IMR-90 (cell line): Measurements from ENCODE around the gene HMGN2. TPM values are rescaled to one million over a fixed set of nuclear protein-coding genes. Genes with fewer than 3 reads are reported as not detected.

ENCODE experiments used
- ATAC-seq: fragments of 200-7000 bp; cut with Tn5 transposase; 2 replicates; pipeline ENCODE4 v1.9.1; 2020; ENCODE audit warnings: low read depth, mild to moderate bottlenecking, moderate library complexity
- Bru-seq: library from RNA; stranded (reverse); fragments of 400-500 nt; gene quantifications from one replicate; lab custom pipeline; 2021; lab: Mats Ljungman, UMichigan
- BruChase-seq, 2 experiments: library from RNA; stranded (reverse); fragments of 400-500 nt; gene quantifications; one replicate each; lab custom pipeline; 2021; lab: Mats Ljungman, UMichigan
- BruUV-seq: library from RNA; stranded (reverse); fragments of 400-500 nt; replicated peaks from 2 replicates; lab custom pipeline; 2021; lab: Mats Ljungman, UMichigan
- CTCF ChIA-PET: fragments of 300-600 bp; formaldehyde crosslinking; extraction: SDS; loops from one replicate; lab custom pipeline; 2021; ENCODE audit warnings: antibody characterized with exemption; lab: Yijun Ruan, JAX
- POLR2A ChIA-PET: fragments of 300-600 bp; sonication (Branson Sonifier 250); formaldehyde crosslinking; loops from one replicate; lab custom pipeline; 2022; ENCODE audit warnings: antibody characterized with exemption; ENCODE audit not compliant: unreplicated experiment; lab: Charles Lee
- DNase-seq: peaks from one replicate; pipeline ENCODE4 v3.0.0; 2013
- H2AFZ ChIP-seq: replicated peaks from 2 replicates; pipeline ENCODE3; 2013; ENCODE audit warnings: low read length, mild to moderate bottlenecking; ENCODE audit not compliant: poor library complexity
- H2AK5ac ChIP-seq: 2 replicates; pipeline ENCODE4 v1.6.1; 2013; ENCODE audit warnings: low read depth, low read length, inconsistent platforms
- H2AK9ac ChIP-seq: replicated peaks from 2 replicates; pipeline ENCODE3; 2013; ENCODE audit warnings: mild to moderate bottlenecking, low read depth, low read length, moderate library complexity; ENCODE audit not compliant: poor library complexity
- H2BK120ac ChIP-seq: 2 replicates; pipeline ENCODE4 v1.6.1; 2013; ENCODE audit warnings: low read depth, low read length, inconsistent platforms
- H2BK15ac ChIP-seq: 3 replicates; pipeline ENCODE4 v1.6.1; 2013; ENCODE audit warnings: low read depth, low read length, inconsistent platforms
- H2BK20ac ChIP-seq: 2 replicates; pipeline ENCODE4 v1.6.1; 2013; ENCODE audit warnings: low read depth, mild to moderate bottlenecking, inconsistent platforms, low read length, moderate library complexity
- H2BK5ac ChIP-seq: 2 replicates; pipeline ENCODE4 v1.6.1; 2013; ENCODE audit warnings: mild to moderate bottlenecking, low read depth, low read length, inconsistent platforms; ENCODE audit not compliant: poor library complexity, severe bottlenecking
- H3K14ac ChIP-seq: replicated peaks from 2 replicates; pipeline ENCODE4 v1.6.1; 2013; ENCODE audit warnings: low read depth, low read length, inconsistent platforms
- H3K18ac ChIP-seq: 2 replicates; pipeline ENCODE4 v1.6.1; 2013; ENCODE audit warnings: low read depth, low read length, control low read depth
- H3K23ac ChIP-seq: 2 replicates; pipeline ENCODE4 v1.6.1; 2013; ENCODE audit warnings: low read depth, low read length, inconsistent platforms
- H3K27ac ChIP-seq: 2 replicates; pipeline ENCODE4 v1.5.1; 2013; ENCODE audit warnings: mild to moderate bottlenecking, control low read depth, low read length; ENCODE audit not compliant: insufficient read depth
- H3K27me3 ChIP-seq: 2 replicates; pipeline ENCODE4 v1.6.1; 2013; ENCODE audit warnings: low read length; ENCODE audit not compliant: control insufficient read depth, insufficient read depth
- H3K36me3 ChIP-seq: 2 replicates; pipeline ENCODE4 v1.6.1; 2013; ENCODE audit warnings: low read length, mixed read lengths; ENCODE audit not compliant: control insufficient read depth, insufficient read depth
- H3K4ac ChIP-seq: 2 replicates; pipeline ENCODE4 v1.6.1; 2013; ENCODE audit warnings: low read depth, low read length, inconsistent platforms
- H3K4me1 ChIP-seq: 2 replicates; pipeline ENCODE4 v1.6.1; 2013; ENCODE audit warnings: low read length, mixed read lengths; ENCODE audit not compliant: control insufficient read depth, insufficient read depth
- H3K4me2 ChIP-seq: 2 replicates; pipeline ENCODE4 v1.6.1; 2013; ENCODE audit warnings: low read depth, mild to moderate bottlenecking, control low read depth, low read length, moderate library complexity
- H3K4me3 ChIP-seq: 2 replicates; pipeline ENCODE4 v1.5.1; 2013; ENCODE audit warnings: low read depth, mild to moderate bottlenecking, control low read depth, low read length, moderate library complexity; ENCODE audit not compliant: insufficient read depth
- H3K56ac ChIP-seq: 2 replicates; pipeline ENCODE4 v1.6.1; 2013; ENCODE audit warnings: low read length, inconsistent platforms; ENCODE audit not compliant: insufficient read depth; ENCODE audit errors: extremely low read depth
- H3K79me1 ChIP-seq, 2 experiments: 2 replicates each; pipeline ENCODE4 v1.6.1; 2013; ENCODE audit warnings: low read length in 2 of 2, inconsistent platforms in 1 of 2, low read depth in 1 of 2
- H3K9ac ChIP-seq: 2 replicates; pipeline ENCODE4 v1.6.1; 2013; ENCODE audit warnings: low read depth, low read length, control low read depth
- H3K9me1 ChIP-seq: 2 replicates; pipeline ENCODE4 v1.6.1; 2013; ENCODE audit warnings: low read length, inconsistent platforms; ENCODE audit not compliant: insufficient read depth
- H3K9me3 ChIP-seq: 2 replicates; pipeline ENCODE4 v1.6.1; 2013; ENCODE audit warnings: low read length; ENCODE audit not compliant: control insufficient read depth, insufficient read depth
- H4K20me1 ChIP-seq: 2 replicates; pipeline ENCODE4 v1.6.1; 2013; ENCODE audit warnings: low read length, inconsistent platforms; ENCODE audit not compliant: insufficient read depth
- H4K5ac ChIP-seq: 2 replicates; pipeline ENCODE4 v1.6.1; 2013; ENCODE audit warnings: mild to moderate bottlenecking, low read depth, low read length, control low read depth
- H4K8ac ChIP-seq, 2 experiments: 2 replicates each; pipeline ENCODE4 v1.6.1; 2013; ENCODE audit warnings: low read depth in 2 of 2, low read length in 2 of 2, control low read depth in 1 of 2, inconsistent platforms in 1 of 2
- H4K91ac ChIP-seq: 2 replicates; pipeline ENCODE4 v1.6.1; 2013; ENCODE audit warnings: low read depth, low read length, inconsistent platforms; ENCODE audit not compliant: insufficient read depth
- NFE2L2 ChIP-seq: fragments of 150-350 bp; IDR thresholded peaks from 2 replicates; pipeline ENCODE4 v1.6.1; 2016; ENCODE audit warnings: low read depth, mild to moderate bottlenecking, low read length
- POLR2A ChIP-seq: IDR thresholded peaks from 2 replicates; pipeline ENCODE4 v1.6.1; 2012; ENCODE audit warnings: mild to moderate bottlenecking, low read depth, low read length
- SMC3 ChIP-seq: fragments of 150-350 bp; IDR thresholded peaks from 2 replicates; pipeline ENCODE4 v1.6.1; 2016; ENCODE audit warnings: low read depth, mild to moderate bottlenecking, antibody characterized with exemption, low read length, moderate library complexity
- WGBS, 2 experiments: methylation state at CpG; one replicate each; pipeline versions ENCODE4 v1.1.5 to v1.1.7; 2013; ENCODE audit warnings: missing lambda C conversion rate in 2 of 2; ENCODE audit not compliant: insufficient read length in 1 of 2; ENCODE audit errors: extremely low coverage in 2 of 2; 5-methylcytosine and 5-hydroxymethylcytosine counted together
- dilution Hi-C: fragments of 300-500 bp; cut with HindIII; formaldehyde crosslinking; loops from one replicate; pipeline ENCODE4 v1.14.3; 2018; ENCODE audit warnings: low sequenced_read_pairs; ENCODE audit not compliant: unreplicated experiment
- in situ Hi-C: fragments of 300-500 bp; cut with MboI; formaldehyde crosslinking; loops from 3 replicates; pipeline ENCODE4 v1.14.3; 2019; ENCODE audit warnings: low sequenced_read_pairs, inconsistent platforms, mixed read lengths
- intact Hi-C: fragments of 100-400 bp; cut with micrococcal nuclease; formaldehyde crosslinking; loops from 2 replicates; pipeline ENCODE4 v1.10.0; 2022
- long read RNA-seq: library from polyadenylated mRNA; unstranded; transcript quantifications from one replicate; pipeline ENCODE4 v2.0.0, GENCODE V29; 2021; ENCODE audit not compliant: unreplicated experiment
- polyA plus RNA-seq, 3 experiments: library from polyadenylated mRNA; depleted of rRNA; stranded (reverse); fragments of >200 nt; gene quantifications; 2 replicates each; pipeline ENCODE4 v1.2.3, GENCODE V29; 2012; ENCODE audit warnings: low replicate concordance in 1 of 3
- total RNA-seq: library from RNA; depleted of rRNA; stranded (reverse); fragments of >200 nt; gene quantifications from 2 replicates; pipeline ENCODE4 v1.2.3, GENCODE V29; 2012; rRNA removed
- TF ChIP-seq, protein P1 (sequence below): fragments of 150-350 bp; IDR thresholded peaks from 2 replicates; pipeline ENCODE4 v1.6.1; 2017; ENCODE audit warnings: mild to moderate bottlenecking, antibody characterized with exemption, low read length, low read depth

The HMGN2 gene
- total RNA-seq (367 and 481 TPM in 2 replicates), polyA plus RNA-seq (2012; rRNA removed) (460 and 505 TPM in 2 replicates), Bru-seq, nascent RNA (percentile 94 among the genes with signal in this experiment), BruChase-seq, experiment 1, labeled RNA remaining after a 6-hour chase (percentile 98 among the genes with signal in this experiment), BruChase-seq, experiment 2, labeled RNA remaining after a 2-hour chase (percentile 96 among the genes with signal in this experiment)
- polyA plus RNA-seq (2012; cell fraction: cytosol; rRNA removed) = 228 and 231 TPM in 2 replicates
- polyA plus RNA-seq (2012; cell fraction: nucleus; rRNA removed; ENCODE audit: low replicate concordance) = 76.8 and 308 TPM in 2 replicates
- long read RNA-seq, transcript HMGN2-201 (6 exons, 1,191 nt) = major isoform, 335 of 374 reads
- long read RNA-seq, partial matches to known transcripts = 13 of 374 reads
- long read RNA-seq, other reads (novel, unspliced or antisense) = 20 of 374 reads

DNA sequence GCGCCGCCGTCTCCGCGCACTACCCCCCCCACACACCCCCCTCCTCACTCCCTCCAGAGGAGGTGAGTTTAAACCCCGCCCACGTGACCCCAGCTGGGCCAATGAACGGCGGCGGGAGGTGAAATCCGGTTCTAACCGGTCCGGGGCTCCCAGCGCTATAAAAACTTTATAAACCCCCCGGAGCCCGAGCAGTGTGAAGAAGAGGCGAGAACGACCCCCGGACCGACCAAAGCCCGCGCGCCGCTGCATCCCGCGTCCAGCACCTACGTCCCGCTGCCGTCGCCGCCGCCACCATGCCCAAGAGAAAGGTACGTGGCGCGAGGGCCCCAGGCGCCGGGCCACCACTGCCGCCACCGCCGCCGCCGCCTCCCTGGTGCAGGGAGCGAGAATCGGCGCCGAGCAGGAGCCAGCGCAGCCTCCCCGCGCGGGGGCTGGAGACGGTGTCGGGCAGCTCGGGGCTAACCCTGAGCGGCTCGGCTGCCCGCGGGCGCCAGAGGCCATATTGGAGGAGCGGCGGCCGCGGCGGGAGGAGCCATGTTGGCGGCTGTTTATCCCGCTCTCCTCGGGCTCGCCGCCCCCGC is at the start of gene HMGN2:
Gene HMGN2, plus strand, starts transcription at position 121 of the 581 bp plus-strand sequence. Its CDS starts 173 bp downstream, at position 294.
- H4K5ac ChIP-seq = peak within 1 kb of the TSS; percentile 21; the same call in 1 of the 2 replicates
- peak within 1 kb of the TSS; percentile 94 for H3K27ac ChIP-seq
- DNase-seq (peak; percentile 78), ATAC-seq (peak; percentile 70)
- H3K4me2 ChIP-seq = peak within 1 kb of the TSS; percentile 98
- no TSS peak for BruUV-seq
- H3K27me3 ChIP-seq = no peaks in the 10 kb centered on the region
- H4K91ac ChIP-seq = peak within 1 kb of the TSS; percentile 82
- dilution Hi-C loops = no loop called here
- in situ Hi-C loops = no loop called here
- peak within 1 kb of the TSS; percentile 61; the same call in 1 of the 2 replicates for H3K56ac ChIP-seq
- peak within 1 kb of the TSS; percentile 74 for H2BK120ac ChIP-seq
- peak within 1 kb of the TSS; percentile 85 for H3K9ac ChIP-seq
- peak within 1 kb of the TSS; percentile 87 for H2AK5ac ChIP-seq
- peaks cover 15 to 56% of the 10 kb centered on the region in 2 experiments for H3K79me1 ChIP-seq
- peak within 1 kb of the TSS; percentile 83 to 90; a peak in 3 of 4 replicates for H4K8ac ChIP-seq
- H3K4ac ChIP-seq = peak within 1 kb of the TSS; percentile 95
- CTCF ChIA-PET = interaction anchor here (0.6 kb wide), 2 partner anchors 840 to 877 kb away, joined by 7 to 8 read pairs; no protein-coding TSS in a partner anchor
- TF ChIP-seq, protein P1, sequence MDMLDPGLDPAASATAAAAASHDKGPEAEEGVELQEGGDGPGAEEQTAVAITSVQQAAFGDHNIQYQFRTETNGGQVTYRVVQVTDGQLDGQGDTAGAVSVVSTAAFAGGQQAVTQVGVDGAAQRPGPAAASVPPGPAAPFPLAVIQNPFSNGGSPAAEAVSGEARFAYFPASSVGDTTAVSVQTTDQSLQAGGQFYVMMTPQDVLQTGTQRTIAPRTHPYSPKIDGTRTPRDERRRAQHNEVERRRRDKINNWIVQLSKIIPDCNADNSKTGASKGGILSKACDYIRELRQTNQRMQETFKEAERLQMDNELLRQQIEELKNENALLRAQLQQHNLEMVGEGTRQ = peak; percentile 95
- TF ChIP-seq SMC3 (no peak), NFE2L2 (no peak), POLR2A (peak; percentile 70)
- peak within 1 kb of the TSS; percentile 96 for H2AK9ac ChIP-seq
- WGBS, 2 experiments = 0% methylated on average over 18 of the region's 69 CpGs; no CpG with 5 or more reads in 1 of the 2 experiments
- no peaks in the 10 kb centered on the region for H3K9me3 ChIP-seq
- peak within 1 kb of the TSS; percentile 95 for H2BK5ac ChIP-seq
- peaks cover 38% of the 10 kb centered on the region for H4K20me1 ChIP-seq
- no peak within 1 kb of the TSS; the same call in 2 of the 3 replicates for H2BK15ac ChIP-seq
- peaks cover 12% of the 10 kb centered on the region for H3K9me1 ChIP-seq
- peak within 1 kb of the TSS; percentile 78; the same call in 1 of the 2 replicates for H3K14ac ChIP-seq
- peak within 1 kb of the TSS; percentile 90 for H3K4me3 ChIP-seq
- intact Hi-C loops = no loop called here
- peak within 1 kb of the TSS; percentile 28 for H3K18ac ChIP-seq
- peak within 1 kb of the TSS; percentile 94 for H2AFZ ChIP-seq
- POLR2A ChIA-PET = interaction anchor here (0.6 to 1.1 kb wide), 3 partner anchors 14 to 393 kb away, joined by 3 read pairs; no protein-coding TSS in a partner anchor
- H3K4me1 ChIP-seq = peaks cover 7% of the 10 kb centered on the region
- H3K23ac ChIP-seq = peak within 1 kb of the TSS; percentile 86; the same call in 1 of the 2 replicates
- no peak within 1 kb of the TSS for H2BK20ac ChIP-seq
- H3K36me3 ChIP-seq = peaks cover 28% of the 10 kb centered on the region
